SK-N-SH treated with all-trans-retinoic acid at 6 μM for 48 hours (cell line): ENCODE data around the gene IL5.
"Not testable (repeated sequence)": the region's sequence is repeated elsewhere in the genome, so short reads cannot be mapped to it uniquely, and the experiment has no call there.

Experiments
- BACH2 ChIP-seq: fragments of 250-450 bp; sonication (Bioruptor Pico); IDR thresholded peaks from 2 replicates; pipeline ENCODE4 v1.9.0; 2021; ENCODE audit warnings: mild to moderate bottlenecking, borderline replicate concordance
- CSDC2 ChIP-seq: fragments of 250-450 bp; sonication (Bioruptor Pico); IDR thresholded peaks from 2 replicates; pipeline ENCODE4 v1.5.0; 2020; ENCODE audit warnings: mild to moderate bottlenecking, moderate library complexity
- SNAI2 ChIP-seq: fragments of 250-450 bp; sonication (Bioruptor Pico); IDR thresholded peaks from 2 replicates; pipeline ENCODE4 v1.5.0; 2020; ENCODE audit warnings: mild to moderate bottlenecking, moderate library complexity
- ZFP30 ChIP-seq: fragments of 450-650 bp; formaldehyde crosslinking; IDR thresholded peaks from 2 replicates; pipeline ENCODE4 v1.5.0; 2022; ENCODE audit warnings: mild to moderate bottlenecking, moderate library complexity

DNA sequence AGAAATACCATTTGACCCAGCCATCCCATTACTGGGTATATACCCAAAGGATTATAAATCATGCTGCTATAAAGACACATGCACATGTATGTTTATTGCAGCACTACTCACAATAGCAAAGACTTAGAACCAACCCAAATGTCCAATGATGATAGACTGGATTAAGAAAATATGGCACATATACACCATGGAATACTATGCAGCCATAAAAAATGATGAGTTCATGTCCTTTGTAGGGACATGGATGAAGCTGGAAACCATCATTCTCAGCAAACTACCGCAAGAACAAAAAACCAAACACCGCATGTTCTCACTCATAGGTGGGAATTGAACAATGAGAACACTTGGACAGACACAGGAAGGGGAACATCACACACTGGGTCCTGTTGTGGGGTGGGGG is 41.2 kb upstream of the IL5 start:
- TF ChIP-seq ZFP30 (CRISPR knock-in tag); CSDC2; BACH2 (CRISPR knock-in tag); SNAI2 (CRISPR knock-in tag): not testable (repeated sequence)
